CD4-positive, alpha-beta T cell treated with Interleukin-12 subunit alpha and Interleukin-12 subunit beta, for 1 hour (primary cell): ENCODE data around the gene MC1R.
"Not testable (repeated sequence)": the region's sequence is repeated elsewhere in the genome, so short reads cannot be mapped to it uniquely, and the experiment has no call there.

Experiments
- DNase-seq: peaks from one replicate; pipeline ENCODE4 v3.0.0-alpha.2; 2020

MC1R gene

GRCh38 chr16:89918453-89919347 is at the start of gene MC1R:
MC1R (plus strand) TSS chr16:89918862; CDS start chr16:89919259, 397 bp downstream.
- no peak for DNase-seq

- no peak for DNase-seq
Measured at GRCh38 chr16:89869911-89870310, 48.8 kb upstream of the MC1R start.

- DNase-seq: no peak
Measured at GRCh38 chr16:89870440-89870839, 48.2 kb upstream of the MC1R start.

- DNase-seq: no peak
Measured at GRCh38 chr16:89871895-89872294, 46.8 kb upstream of the MC1R start.

GRCh38 chr16:89873109-89873971 is 45.3 kb upstream of the MC1R start, which contains the start of gene TCF25:
TCF25 (plus strand) TSS chr16:89873592; CDS start chr16:89873668, 76 bp downstream.
- DNase-seq: peak; percentile 87

GRCh38 chr16:89873972-89874689 is 44.5 kb upstream of the MC1R start:
- DNase-seq: peak; percentile 96

- not testable (repeated sequence) for DNase-seq
Measured at GRCh38 chr16:89879123-89879522, 39.5 kb upstream of the MC1R start.

GRCh38 chr16:89880477-89881367 is 37.9 kb upstream of the MC1R start:
- DNase-seq: no peak

GRCh38 chr16:89881368-89881730 is 37.3 kb upstream of the MC1R start:
- no peak for DNase-seq

GRCh38 chr16:89883346-89884040 is 35.2 kb upstream of the MC1R start:
- no peak for DNase-seq

GRCh38 chr16:89884041-89884421 is 34.6 kb upstream of the MC1R start:
- no peak for DNase-seq

GRCh38 chr16:89887243-89887642 is 31.4 kb upstream of the MC1R start:
- no peak for DNase-seq

GRCh38 chr16:89890200-89890599 is 28.5 kb upstream of the MC1R start:
- no peak for DNase-seq

GRCh38 chr16:89890886-89891657 is 27.6 kb upstream of the MC1R start:
- DNase-seq: no peak

- DNase-seq: no peak
Measured at GRCh38 chr16:89892055-89892630, 26.5 kb upstream of the MC1R start.

GRCh38 chr16:89892635-89893034 is 26.0 kb upstream of the MC1R start:
- no peak for DNase-seq

GRCh38 chr16:89893642-89894548 is 24.8 kb upstream of the MC1R start:
- DNase-seq: no peak

- no peak for DNase-seq
Measured at GRCh38 chr16:89895482-89896250, 23.0 kb upstream of the MC1R start.
